ENCODE measurements around the gene UQCR11.

The UQCR11 gene

GRCh38 chr19:1616875-1617274, 11.6 kb upstream of the UQCR11 start:
- no peak for DNase-seq (ENCODE audit: low spot score)
- FAIRE-seq, result no peak

DNA sequence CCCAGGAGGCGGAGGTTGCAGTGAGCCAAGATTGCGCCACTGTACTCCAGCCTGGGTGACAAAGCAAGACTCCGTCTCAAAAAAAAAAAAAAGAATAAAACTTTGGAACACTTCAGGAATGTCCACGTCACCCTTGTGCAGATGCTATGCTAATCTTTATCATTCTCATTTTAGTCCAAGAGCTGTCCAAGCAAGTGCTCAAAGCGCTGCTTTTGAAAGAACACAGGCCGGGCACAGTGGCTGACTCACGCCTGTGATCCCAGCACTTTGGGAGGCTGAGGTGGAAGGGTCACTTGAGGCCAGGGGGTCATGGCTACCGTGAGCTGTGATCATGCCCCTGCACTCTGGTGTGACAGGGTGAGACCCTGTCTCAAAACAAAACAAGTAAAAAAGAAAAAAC, 11.1 kb upstream of the UQCR11 start:
- DNase-seq (ENCODE audit: low spot score) (no peak), FAIRE-seq (no peak)

DNA sequence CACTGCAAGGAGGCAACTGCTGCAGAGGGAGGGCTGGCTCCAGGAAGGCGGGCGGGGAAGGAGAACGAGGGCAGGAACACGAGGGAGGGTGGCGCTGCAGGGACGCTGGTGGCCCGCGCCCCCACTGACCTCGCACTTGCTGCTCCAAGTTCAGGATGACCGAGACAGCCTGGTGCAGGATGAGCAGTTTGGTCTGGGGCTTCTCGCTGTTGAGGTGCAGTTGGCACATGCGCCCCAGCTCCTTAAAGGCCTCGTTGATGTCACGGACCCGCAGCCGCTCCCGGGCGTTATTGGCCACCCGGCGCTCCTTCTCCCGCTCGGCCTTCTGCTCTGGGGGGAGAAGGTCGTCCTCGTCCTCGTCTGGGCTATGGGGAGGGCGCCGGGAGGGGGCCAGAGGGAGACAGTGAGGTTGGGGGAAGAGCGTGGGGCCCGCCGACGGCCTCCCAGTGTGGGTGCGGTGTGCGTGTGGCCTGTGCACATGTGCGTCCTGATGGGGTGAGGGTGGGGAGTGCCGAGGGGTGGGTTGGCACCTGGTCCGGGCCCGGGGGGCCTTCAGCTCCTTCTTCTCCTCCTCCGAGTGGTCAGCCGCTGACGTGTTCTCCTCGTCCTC, 10.0 kb upstream of the UQCR11 start:
- FAIRE-seq, result no peak
- DNase-seq (ENCODE audit: low spot score), result no peak

DNA sequence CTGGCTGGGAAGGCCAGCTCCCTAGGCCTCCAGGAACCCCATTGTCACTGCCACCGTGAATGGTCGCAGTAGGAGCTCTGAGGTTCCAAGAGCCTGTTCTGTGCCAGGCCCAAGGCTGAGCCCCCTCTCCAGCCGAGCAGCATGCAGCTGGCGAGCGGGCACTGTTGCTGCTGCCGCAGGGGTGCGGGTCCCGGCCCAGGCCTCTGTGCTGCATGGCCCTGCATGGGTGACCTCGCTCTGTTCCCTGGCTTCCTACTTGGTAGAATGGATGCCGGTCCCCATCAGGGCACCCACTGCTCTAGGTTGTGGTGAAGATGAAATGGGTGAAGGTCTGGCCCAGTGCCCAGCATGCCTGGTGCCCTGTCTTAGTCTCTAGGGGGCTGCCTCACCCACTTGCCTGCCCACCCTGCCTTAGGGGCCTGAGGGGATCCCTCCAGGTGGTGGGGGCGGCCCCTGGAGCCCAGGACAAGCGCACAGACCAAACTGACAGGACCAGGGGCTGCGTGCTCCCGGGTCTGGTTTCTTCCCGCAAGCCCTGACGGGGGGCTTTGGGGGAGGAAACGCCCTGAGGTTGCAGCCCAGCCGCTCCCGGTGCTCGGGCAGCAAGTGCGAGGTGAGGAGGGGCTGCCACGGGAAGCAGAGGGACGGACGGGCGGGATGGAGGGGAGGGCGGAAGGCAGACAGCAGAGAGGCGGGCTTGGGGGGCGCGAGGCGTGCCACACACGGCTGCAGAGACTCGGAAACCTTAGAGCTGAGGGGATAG, 8.7 kb upstream of the UQCR11 start:
- DNase-seq (ENCODE audit: low spot score), result no peak
- FAIRE-seq, result no peak

DNA sequence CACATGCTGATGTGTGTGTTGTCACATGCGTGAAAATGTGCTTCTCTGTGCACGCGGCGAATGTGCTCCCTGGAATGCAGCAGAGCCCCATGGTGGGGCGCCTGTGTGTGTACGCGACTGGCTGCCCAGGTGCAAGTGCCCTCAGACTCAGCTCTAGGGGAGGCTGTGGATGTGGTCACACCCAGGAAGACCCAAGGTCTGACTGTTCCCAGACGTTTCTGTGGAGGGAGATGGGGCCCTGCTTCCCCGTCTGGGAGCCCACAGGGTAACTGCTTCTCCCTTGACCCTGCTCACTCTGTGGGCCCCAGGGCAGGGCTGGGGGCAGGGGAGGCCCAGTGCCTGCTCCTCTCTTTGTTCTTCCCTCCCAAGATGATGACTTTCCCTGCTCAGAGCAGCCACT, 7.9 kb upstream of the UQCR11 start:
- FAIRE-seq (no peak), DNase-seq (ENCODE audit: low spot score) (no peak)

DNA sequence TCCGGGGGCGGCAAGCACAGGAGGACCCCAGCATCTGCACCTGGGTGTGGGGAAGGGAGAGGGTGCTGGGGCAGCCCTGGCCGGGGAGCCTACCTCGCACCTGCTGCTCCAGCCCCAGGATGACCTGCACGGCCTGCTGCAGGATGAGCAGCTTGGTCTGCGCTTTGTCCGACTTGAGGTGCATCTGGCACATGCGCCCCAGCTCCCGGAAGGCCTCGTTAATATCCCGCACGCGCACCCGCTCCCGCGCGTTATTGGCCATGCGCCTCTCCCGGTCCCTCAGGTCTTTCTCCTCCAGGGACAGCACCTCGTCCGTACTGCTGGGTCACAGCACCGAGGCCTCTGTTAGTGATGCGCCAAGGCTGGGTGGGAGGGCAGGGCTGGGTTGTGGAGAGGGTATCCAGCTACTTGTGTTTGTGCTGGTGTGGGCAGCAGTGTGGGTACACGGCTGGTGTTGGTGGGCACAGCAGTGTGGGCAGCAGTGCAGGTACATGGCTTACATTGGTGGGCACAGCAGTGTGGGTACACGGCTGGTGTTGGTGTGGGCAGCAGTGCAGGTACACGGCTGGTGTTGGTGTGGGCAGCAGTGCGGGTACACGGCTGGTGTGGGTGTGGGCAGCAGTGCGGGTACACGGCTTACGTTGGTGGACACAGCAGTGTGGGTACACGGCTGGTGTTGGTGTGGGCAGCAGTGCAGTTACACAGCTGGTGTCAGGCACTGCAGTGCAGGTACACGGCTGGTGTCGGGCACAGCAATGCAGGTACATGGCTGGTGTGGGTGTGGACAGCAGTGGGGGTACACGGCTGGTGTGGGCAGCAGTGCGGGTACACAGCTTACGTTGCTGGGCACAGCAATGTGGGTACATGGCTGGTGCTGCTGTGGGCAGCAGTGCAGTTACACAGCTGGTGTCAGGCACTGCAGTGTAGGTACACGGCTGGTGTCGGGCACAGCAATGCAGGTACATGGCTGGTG, 7.1 kb upstream of the UQCR11 start:
- DNase-seq (ENCODE audit: low spot score) (no peak), FAIRE-seq (peak; percentile 89)

- FAIRE-seq (no peak), DNase-seq (ENCODE audit: low spot score) (no peak)
Measured at GRCh38 chr19:1611353-1611752, 6.1 kb upstream of the UQCR11 start.

GRCh38 chr19:1610579-1610978, 5.3 kb upstream of the UQCR11 start:
- no peak for FAIRE-seq
- no peak for DNase-seq (ENCODE audit: low spot score)

GRCh38 chr19:1609680-1610474, 4.6 kb upstream of the UQCR11 start:
- FAIRE-seq (no peak), DNase-seq (ENCODE audit: low spot score) (no peak)

DNA sequence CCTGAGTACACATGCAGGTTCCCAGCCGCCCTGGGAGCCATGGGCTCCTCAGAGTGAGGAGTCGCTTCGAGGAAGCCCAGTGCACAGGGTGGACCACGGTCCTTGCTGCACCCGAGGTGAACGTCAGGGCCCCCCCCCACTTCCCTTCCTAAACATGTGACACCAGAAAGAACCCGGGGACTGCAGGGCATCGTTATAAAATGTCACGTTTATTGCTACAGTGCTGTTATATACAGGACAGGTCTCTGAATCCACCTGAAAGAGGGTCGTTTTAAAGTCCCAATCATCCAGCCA, 3.8 kb upstream of the UQCR11 start:
- DNase-seq (ENCODE audit: low spot score) (no peak), FAIRE-seq (no peak)

- FAIRE-seq, result no peak
Measured at GRCh38 chr19:1608359-1609102, 3.3 kb upstream of the UQCR11 start.

DNA sequence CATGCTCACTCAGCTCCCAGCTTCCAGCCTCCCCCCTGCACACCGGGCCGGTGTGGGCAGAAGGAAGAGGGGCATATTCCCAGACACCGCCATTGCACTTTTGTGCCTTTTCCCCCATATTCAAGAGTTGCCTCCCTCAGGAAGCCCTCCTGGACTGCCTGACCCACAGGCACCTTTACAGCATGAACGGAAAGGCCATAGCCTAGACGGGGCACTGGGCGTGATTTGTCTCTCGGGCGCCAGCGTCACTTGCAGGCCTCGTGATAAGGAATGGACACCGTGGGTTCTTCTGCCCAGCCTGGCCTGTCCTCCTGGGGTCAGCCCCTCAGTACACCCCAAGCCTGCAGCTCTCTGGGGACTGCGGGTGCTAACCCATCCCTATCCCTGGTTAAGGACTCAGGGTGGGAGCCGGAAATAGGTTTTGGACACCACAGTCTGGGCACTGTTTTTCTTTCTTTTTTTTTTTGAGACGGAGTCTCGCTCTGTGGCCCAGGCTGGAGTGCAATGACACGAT, 933 bp upstream of the UQCR11 start:
- FAIRE-seq (no peak), DNase-seq (ENCODE audit: low spot score) (no peak)

More at GRCh38 chr19:1608359-1609102, 3.3 kb upstream of the UQCR11 start:
- DNase-seq (ENCODE audit: low spot score), result no peak

DNA sequence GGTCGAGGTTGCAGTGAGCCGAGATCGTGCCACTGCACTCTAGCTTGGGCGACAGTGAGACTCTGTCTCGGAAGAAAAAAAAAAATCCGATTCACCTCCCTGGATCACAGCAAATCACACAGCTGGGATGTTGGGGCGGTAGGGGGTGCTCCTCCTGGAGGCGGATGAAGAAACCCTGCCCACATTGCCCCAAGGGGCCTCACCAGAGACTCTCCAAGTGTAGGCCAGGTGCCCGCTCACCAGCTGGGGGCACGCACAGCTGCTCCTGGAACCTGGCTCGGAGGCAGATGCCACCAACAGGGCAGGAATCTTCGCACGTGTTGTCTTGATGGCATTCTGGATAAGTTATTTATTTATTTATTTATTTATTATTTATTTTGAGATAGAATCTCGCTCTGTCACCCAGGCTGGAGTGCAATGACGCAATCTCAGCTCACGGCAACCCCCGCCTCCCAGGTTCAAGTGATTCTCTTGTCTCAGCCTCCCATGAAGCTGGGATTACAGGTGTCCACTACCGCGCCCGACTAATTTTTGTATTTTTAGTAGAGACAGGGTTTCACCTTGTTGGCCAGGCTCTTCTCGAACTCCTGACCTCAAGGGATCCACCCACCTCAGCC, 3.1 kb downstream of the UQCR11 start:
- FAIRE-seq, result no peak
- DNase-seq (ENCODE audit: low spot score), result no peak

- DNase-seq (ENCODE audit: low spot score), result no peak
- no peak for FAIRE-seq
Measured at GRCh38 chr19:1601613-1602064, 3.6 kb downstream of the UQCR11 start.

- FAIRE-seq, result no peak
- no peak for DNase-seq (ENCODE audit: low spot score)
Measured at GRCh38 chr19:1599460-1599846, 5.8 kb downstream of the UQCR11 start.

- FAIRE-seq, result no peak
Measured at GRCh38 chr19:1598777-1599459, 6.3 kb downstream of the UQCR11 start.

GRCh38 chr19:1593501-1593772, 11.8 kb downstream of the UQCR11 start:
- FAIRE-seq (no peak), DNase-seq (ENCODE audit: low spot score) (no peak)

More at GRCh38 chr19:1598777-1599459, 6.3 kb downstream of the UQCR11 start:
- no peak for DNase-seq (ENCODE audit: low spot score)

GRCh38 chr19:1592755-1593500, 12.3 kb downstream of the UQCR11 start, which contains the start of gene MBD3:
MBD3 (minus strand) TSS chr19:1592865; CDS start chr19:1592631, 234 bp downstream.
- DNase-seq (ENCODE audit: low spot score), result peak; percentile 95
- FAIRE-seq, result no peak

Data from urothelium cell line (cell line).